OCI-LY7 (cell line): ENCODE measurements around the gene PPL. TPM values are rescaled to one million over a fixed set of nuclear protein-coding genes. Genes with fewer than 3 reads are reported as not detected.

Experiments used
- BruUV-seq: library from RNA; stranded (reverse); fragments of 400-500 nt; replicated peaks from 2 replicates; lab custom pipeline; 2021; lab: Mats Ljungman, UMichigan
- CTCF ChIA-PET: fragments of 300-600 bp; sonication (Branson Sonifier 250); formaldehyde crosslinking; loops from one replicate; lab custom pipeline; 2022; ENCODE audit warnings: antibody characterized with exemption; ENCODE audit not compliant: unreplicated experiment; lab: Charles Lee
- POLR2A ChIA-PET: fragments of 300-600 bp; sonication (Branson Sonifier 250); formaldehyde crosslinking; loops from one replicate; lab custom pipeline; 2022; ENCODE audit warnings: antibody characterized with exemption; lab: Charles Lee
- DNase-seq: peaks from one replicate; pipeline ENCODE4 v3.0.0-alpha.2; 2015; ENCODE audit warnings: low spot score
- H2AFZ ChIP-seq: fragments of 200-600 bp; sonication (generic), shearing (Covaris generic); 2 replicates; pipeline ENCODE4 v1.6.1; 2014; ENCODE audit warnings: mild to moderate bottlenecking, antibody characterized with exemption, low read length, moderate library complexity
- H3K27ac ChIP-seq: fragments of 200-600 bp; sonication (generic); 2 replicates; pipeline ENCODE4 v1.5.1; 2014; ENCODE audit warnings: mixed run types, low read depth, mild to moderate bottlenecking, moderate library complexity, low read length, inconsistent platforms; ENCODE audit not compliant: poor library complexity, severe bottlenecking
- H3K36me3 ChIP-seq: fragments of 200-600 bp; sonication (generic); 2 replicates; pipeline ENCODE4 v1.6.1; 2014; ENCODE audit warnings: mild to moderate bottlenecking, antibody characterized with exemption, low read length, moderate library complexity, mixed read lengths; ENCODE audit not compliant: insufficient read depth
- H3K4me1 ChIP-seq: fragments of 200-600 bp; sonication (generic); 2 replicates; pipeline ENCODE4 v1.5.1; 2014; ENCODE audit warnings: mild to moderate bottlenecking, low read length; ENCODE audit not compliant: insufficient read depth, poor library complexity, severe bottlenecking
- H3K4me2 ChIP-seq: fragments of 200-600 bp; sonication (generic); 2 replicates; pipeline ENCODE4 v1.6.1; 2014; ENCODE audit warnings: mild to moderate bottlenecking, low read length
- H3K4me3 ChIP-seq: fragments of 200-600 bp; sonication (generic); 2 replicates; pipeline ENCODE4 v1.5.1; 2014; ENCODE audit warnings: mild to moderate bottlenecking, low read depth, low read length; ENCODE audit not compliant: poor library complexity, severe bottlenecking
- H3K79me2 ChIP-seq: fragments of 200-600 bp; sonication (generic); 2 replicates; pipeline ENCODE4 v1.6.1; 2016; ENCODE audit warnings: low read depth, mild to moderate bottlenecking, low read length, moderate library complexity, mixed read lengths; ENCODE audit not compliant: insufficient read depth
- H3K9me2 ChIP-seq: fragments of 200-600 bp; sonication (generic); 2 replicates; pipeline ENCODE4 v1.6.1; 2016; ENCODE audit warnings: mild to moderate bottlenecking, low read length, mixed read lengths; ENCODE audit not compliant: insufficient read depth
- H3K9me3 ChIP-seq: fragments of 200-600 bp; sonication (generic); 2 replicates; pipeline ENCODE4 v1.6.1; 2014; ENCODE audit warnings: mild to moderate bottlenecking, mixed run types, low read length, mixed read lengths
- H4K20me1 ChIP-seq: fragments of 200-600 bp; sonication (generic); 2 replicates; pipeline ENCODE4 v1.6.1; 2014; ENCODE audit warnings: mild to moderate bottlenecking, antibody characterized with exemption, low read length, moderate library complexity, mixed read lengths; ENCODE audit not compliant: insufficient read depth
- EZH2phosphoT487 ChIP-seq: fragments of 200-600 bp; sonication (generic); IDR thresholded peaks from 2 replicates; pipeline ENCODE4 v1.6.1; 2018; ENCODE audit warnings: low read depth, borderline replicate concordance, mild to moderate bottlenecking, mixed run types, antibody characterized with exemption, low read length, moderate library complexity, mixed read lengths
- intact Hi-C: fragments of 100-400 bp; cut with micrococcal nuclease; formaldehyde crosslinking; loops from one replicate; pipeline ENCODE4 v1.10.0; 2022; ENCODE audit not compliant: unreplicated experiment
- total RNA-seq, 2 experiments: library from RNA; depleted of rRNA in 1 of 2; stranded (reverse); fragments of >200 nt in 1 of 2; shearing (Covaris generic) in 1 of 2; gene quantifications; 2 replicates each; pipeline ENCODE4 v1.2.3, GENCODE V29; 2014 to 2022
- TF ChIP-seq, protein P1 (sequence below): fragments of 200-600 bp; sonication (generic); conservative IDR thresholded peaks from 2 replicates; pipeline ENCODE4 v1.5.1; 2014; ENCODE audit warnings: mild to moderate bottlenecking, antibody characterized with exemption, low read length, moderate library complexity, mixed read lengths

Gene PPL
- total RNA-seq, 2 experiments from 2014 or later = not detected

DNA sequence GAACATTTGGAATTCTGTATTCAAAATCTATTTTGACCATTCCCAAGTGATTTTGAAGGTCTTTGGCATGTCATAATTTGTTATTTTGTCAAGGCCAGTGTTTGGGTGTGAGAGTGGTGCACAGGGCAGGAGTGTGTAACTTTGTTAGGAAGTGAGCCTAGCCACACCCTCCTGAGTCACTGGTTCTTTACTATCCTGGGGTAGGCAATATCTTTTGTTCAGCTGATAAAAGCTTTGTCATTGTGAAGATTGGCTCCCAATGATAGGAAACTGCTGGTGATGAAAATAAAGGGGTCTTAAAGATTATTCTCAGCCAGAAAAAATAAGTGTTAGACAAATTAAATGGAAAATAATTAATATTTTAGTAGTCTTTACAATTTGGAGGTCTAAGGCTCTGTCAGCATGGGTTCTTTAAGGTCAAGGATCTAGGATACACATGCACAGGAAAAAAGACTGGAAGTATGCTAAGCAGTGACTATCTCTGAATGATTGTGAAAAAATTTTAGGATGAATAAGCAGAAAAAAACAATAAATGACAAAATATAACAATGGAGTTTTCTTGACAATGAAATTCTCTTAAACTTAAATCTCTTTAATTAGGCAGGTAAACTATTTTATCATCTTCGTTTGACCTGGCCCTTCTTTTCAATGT lies 84.6 kb downstream of the PPL start:
- H3K36me3 ChIP-seq = peaks cover 63% of the 10 kb centered on the region
- H3K79me2 ChIP-seq = peaks cover 56% of the 10 kb centered on the region
- H2AFZ ChIP-seq = no peak overlapping the region
- H3K4me1 ChIP-seq = peaks cover 28% of the 10 kb centered on the region
- ChIA-PET POLR2A (no interaction called here), CTCF (no interaction called here)
- intact Hi-C loops = no loop called here
- H3K4me3 ChIP-seq = no peak overlapping the region
- no peaks in the 10 kb centered on the region for H3K9me2 ChIP-seq
- DNase-seq = no peak
- no peaks in the 10 kb centered on the region for H3K9me3 ChIP-seq
- H4K20me1 ChIP-seq = peaks cover 25% of the 10 kb centered on the region
- TF ChIP-seq, protein P1, sequence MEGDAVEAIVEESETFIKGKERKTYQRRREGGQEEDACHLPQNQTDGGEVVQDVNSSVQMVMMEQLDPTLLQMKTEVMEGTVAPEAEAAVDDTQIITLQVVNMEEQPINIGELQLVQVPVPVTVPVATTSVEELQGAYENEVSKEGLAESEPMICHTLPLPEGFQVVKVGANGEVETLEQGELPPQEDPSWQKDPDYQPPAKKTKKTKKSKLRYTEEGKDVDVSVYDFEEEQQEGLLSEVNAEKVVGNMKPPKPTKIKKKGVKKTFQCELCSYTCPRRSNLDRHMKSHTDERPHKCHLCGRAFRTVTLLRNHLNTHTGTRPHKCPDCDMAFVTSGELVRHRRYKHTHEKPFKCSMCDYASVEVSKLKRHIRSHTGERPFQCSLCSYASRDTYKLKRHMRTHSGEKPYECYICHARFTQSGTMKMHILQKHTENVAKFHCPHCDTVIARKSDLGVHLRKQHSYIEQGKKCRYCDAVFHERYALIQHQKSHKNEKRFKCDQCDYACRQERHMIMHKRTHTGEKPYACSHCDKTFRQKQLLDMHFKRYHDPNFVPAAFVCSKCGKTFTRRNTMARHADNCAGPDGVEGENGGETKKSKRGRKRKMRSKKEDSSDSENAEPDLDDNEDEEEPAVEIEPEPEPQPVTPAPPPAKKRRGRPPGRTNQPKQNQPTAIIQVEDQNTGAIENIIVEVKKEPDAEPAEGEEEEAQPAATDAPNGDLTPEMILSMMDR = no peak
- no peak for TF ChIP-seq EZH2phosphoT487
- no TSS peak for BruUV-seq
- no peak overlapping the region for H3K4me2 ChIP-seq
- no peak overlapping the region for H3K27ac ChIP-seq

DNA sequence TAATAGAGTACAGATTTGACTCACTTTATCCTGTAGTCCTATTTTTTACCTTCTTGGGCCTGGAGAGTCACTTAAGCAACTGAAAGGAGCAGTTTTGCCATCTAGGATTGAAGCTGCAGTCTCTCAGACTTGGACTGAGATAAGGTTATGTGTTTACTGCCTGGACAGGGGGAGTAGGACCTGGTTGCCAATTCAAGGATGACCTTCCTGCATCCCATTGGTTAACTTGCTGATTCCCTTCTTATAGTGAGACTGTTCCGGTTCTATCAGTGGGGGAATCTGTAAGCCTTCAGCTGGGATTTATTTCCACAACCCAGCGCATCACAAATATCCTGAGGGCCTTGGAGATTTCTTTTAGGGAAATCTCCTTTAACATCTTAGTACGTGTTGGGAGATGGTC lies 86.7 kb downstream of the PPL start:
- H4K20me1 ChIP-seq = peaks cover 34% of the 10 kb centered on the region
- ChIA-PET POLR2A (no interaction called here), CTCF (no interaction called here)
- intact Hi-C loops = no loop called here
- no TSS peak for BruUV-seq
- peak overlapping the region; percentile 96 for H3K4me3 ChIP-seq
- no peak overlapping the region for H2AFZ ChIP-seq
- DNase-seq = no peak
- peaks cover 44% of the 10 kb centered on the region for H3K36me3 ChIP-seq
- no peaks in the 10 kb centered on the region for H3K9me3 ChIP-seq
- H3K27ac ChIP-seq = no peak overlapping the region
- H3K9me2 ChIP-seq = no peaks in the 10 kb centered on the region
- H3K4me2 ChIP-seq = peak overlapping the region; percentile 99
- TF ChIP-seq, protein P1 = no peak
- no peak for TF ChIP-seq EZH2phosphoT487
- peaks cover 38% of the 10 kb centered on the region for H3K4me1 ChIP-seq
- peaks cover 74% of the 10 kb centered on the region for H3K79me2 ChIP-seq
